ENCODE results near the gene B4GALT3. TPM values are rescaled to one million over a fixed set of nuclear protein-coding genes. Genes with fewer than 3 reads are reported as not detected.
A peak's percentile ranks its signal among the peaks of the same experiment; 100 is the strongest.

Gene B4GALT3
- total RNA-seq, 3 donors from 2014 or later, result 25.1 to 35.9 (median 33.3) TPM

- TF ChIP-seq CTCF (IDR thresholded peaks at IDR 0.05), result no peak
- Histone ChIP-seq H3K4me3 (no peak overlapping the region), H3K36me3 (ENCODE audit: low read depth) (no peaks in the 10 kb centered on the region), H3K9me3 (no peaks in the 10 kb centered on the region), H3K4me1 (ENCODE audit: low read depth) (peaks cover 25% of the 10 kb centered on the region)
- intact Hi-C loops (cut with DNase I, micrococcal nuclease), result no loop called here
- no peak for DNase-seq
- ATAC-seq, result no peak
These were observed 18.8 kb downstream of the B4GALT3 start for GRCh38 chr1:161158316-161159010.

GRCh38 chr1:161157867-161158266 is 19.4 kb downstream of the B4GALT3 start:
- TF ChIP-seq CTCF (IDR thresholded peaks at IDR 0.05), result no peak
- ATAC-seq (no peak), DNase-seq (no peak)
- Histone ChIP-seq H3K4me3 (no peak overlapping the region), H3K36me3 (ENCODE audit: low read depth) (no peaks in the 10 kb centered on the region), H3K9me3 (no peaks in the 10 kb centered on the region), H3K4me1 (ENCODE audit: low read depth) (peaks cover 28% of the 10 kb centered on the region)
- intact Hi-C loops (cut with DNase I, micrococcal nuclease), result no loop called here

- intact Hi-C loops (cut with DNase I, micrococcal nuclease), result no loop called here
- peak; percentile 96 for ATAC-seq
- TF ChIP-seq CTCF (IDR thresholded peaks at IDR 0.05), result no peak
These were observed 23.5 kb downstream of the B4GALT3 start, which contains the start of gene UFC1 for GRCh38 chr1:161153682-161154337. Gene UFC1, plus strand, starts transcription at chr1:161153978. Its CDS starts 20 bp downstream, at chr1:161153998.

GRCh38 chr1:161153176-161153575 is 24.1 kb downstream of the B4GALT3 start:
- no peaks in the 10 kb centered on the region for H3K36me3 ChIP-seq (ENCODE audit: low read depth)
- intact Hi-C loops (cut with DNase I, micrococcal nuclease), result no loop called here
- TF ChIP-seq CTCF (IDR thresholded peaks at IDR 0.05), result no peak

More at GRCh38 chr1:161153682-161154337, 23.5 kb downstream of the B4GALT3 start, which contains the start of gene UFC1:
- H3K9me3 ChIP-seq, result no peaks in the 10 kb centered on the region
- H3K36me3 ChIP-seq (ENCODE audit: low read depth), result no peaks in the 10 kb centered on the region
- DNase-seq, result peak; percentile 81 to 87 (median 85)
- peaks cover 16% of the 10 kb centered on the region for H3K4me1 ChIP-seq (ENCODE audit: low read depth)
- H3K4me3 ChIP-seq, result peak within 1 kb of the TSS; percentile 65

GRCh38 chr1:161145832-161146231 is 31.5 kb downstream of the B4GALT3 start:
- intact Hi-C loops (cut with DNase I, micrococcal nuclease), result no loop called here
- no peaks in the 10 kb centered on the region for H3K36me3 ChIP-seq (ENCODE audit: low read depth)
- H3K9me3 ChIP-seq, result no peaks in the 10 kb centered on the region
- H3K4me3 ChIP-seq, result no peak overlapping the region
- TF ChIP-seq CTCF (IDR thresholded peaks at IDR 0.05), result no peak
- DNase-seq, result no peak
- ATAC-seq, result no peak
- H3K4me1 ChIP-seq (ENCODE audit: low read depth), result no peaks in the 10 kb centered on the region

More at GRCh38 chr1:161153176-161153575, 24.1 kb downstream of the B4GALT3 start:
- Histone ChIP-seq H3K4me3 (peak overlapping the region; percentile 65), H3K4me1 (ENCODE audit: low read depth) (peaks cover 14% of the 10 kb centered on the region), H3K9me3 (no peaks in the 10 kb centered on the region)
- DNase-seq (peak in 1 of 3 donors; percentile 15), ATAC-seq (no peak)

Measured in mucosa of descending colon (tissue), 3 donors.